ENCODE measurements around the gene R3HCC1L.

R3HCC1L gene

DNA sequence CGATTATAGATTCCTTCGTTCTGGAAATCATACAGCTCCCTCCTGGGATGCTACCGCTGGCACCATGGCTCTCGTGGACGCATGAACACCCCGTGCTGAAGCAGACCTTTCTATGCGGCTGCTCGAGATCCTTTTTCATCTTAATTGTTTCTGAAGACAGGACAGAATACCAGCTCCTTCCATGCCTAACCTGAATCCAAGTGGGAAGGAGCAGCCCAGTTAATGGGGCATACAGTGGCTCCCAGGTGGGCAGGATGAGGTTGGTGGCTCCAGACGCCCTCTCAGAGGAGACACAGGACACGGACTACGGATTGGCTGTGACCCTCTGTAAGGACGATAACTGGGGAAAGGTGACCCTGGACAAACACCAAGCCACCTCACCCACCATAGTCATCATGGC is 152.0 kb downstream of the R3HCC1L start:
- no peaks in the 10 kb centered on the region for H3K36me3 ChIP-seq (replicated peaks; ENCODE audit: insufficient read depth, low read length)
- no peak overlapping the region for H2AFZ ChIP-seq (ENCODE audit: low read length)
- no peak overlapping the region for H3K9ac ChIP-seq (ENCODE audit: low read length)
- no peaks in the 10 kb centered on the region for H3K4me1 ChIP-seq (ENCODE audit: low read length)
- DNase-seq = no peak
- H3K27ac ChIP-seq (ENCODE audit: low read length) = no peak overlapping the region
- TF ChIP-seq EZH2 (optimal IDR thresholded peaks at IDR 0.05; ENCODE audit: low read depth, low read length) (no peak), EZH2phosphoT487 (IDR thresholded peaks at IDR 0.05; ENCODE audit: low read length) (no peak)
- TF ChIP-seq, protein P1, sequence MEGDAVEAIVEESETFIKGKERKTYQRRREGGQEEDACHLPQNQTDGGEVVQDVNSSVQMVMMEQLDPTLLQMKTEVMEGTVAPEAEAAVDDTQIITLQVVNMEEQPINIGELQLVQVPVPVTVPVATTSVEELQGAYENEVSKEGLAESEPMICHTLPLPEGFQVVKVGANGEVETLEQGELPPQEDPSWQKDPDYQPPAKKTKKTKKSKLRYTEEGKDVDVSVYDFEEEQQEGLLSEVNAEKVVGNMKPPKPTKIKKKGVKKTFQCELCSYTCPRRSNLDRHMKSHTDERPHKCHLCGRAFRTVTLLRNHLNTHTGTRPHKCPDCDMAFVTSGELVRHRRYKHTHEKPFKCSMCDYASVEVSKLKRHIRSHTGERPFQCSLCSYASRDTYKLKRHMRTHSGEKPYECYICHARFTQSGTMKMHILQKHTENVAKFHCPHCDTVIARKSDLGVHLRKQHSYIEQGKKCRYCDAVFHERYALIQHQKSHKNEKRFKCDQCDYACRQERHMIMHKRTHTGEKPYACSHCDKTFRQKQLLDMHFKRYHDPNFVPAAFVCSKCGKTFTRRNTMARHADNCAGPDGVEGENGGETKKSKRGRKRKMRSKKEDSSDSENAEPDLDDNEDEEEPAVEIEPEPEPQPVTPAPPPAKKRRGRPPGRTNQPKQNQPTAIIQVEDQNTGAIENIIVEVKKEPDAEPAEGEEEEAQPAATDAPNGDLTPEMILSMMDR (IDR thresholded peaks at IDR 0.05; ENCODE audit: low read length) = no peak
- no peaks in the 10 kb centered on the region for H3K27me3 ChIP-seq (replicated peaks; ENCODE audit: insufficient read depth, low read length)
- H3K9me2 ChIP-seq (replicated peaks; ENCODE audit: insufficient read depth, low read length) = no peaks in the 10 kb centered on the region
- no peak overlapping the region for H3K4me3 ChIP-seq (ENCODE audit: low read length)
- H4K20me1 ChIP-seq (ENCODE audit: insufficient read depth, low read length) = no peaks in the 10 kb centered on the region
- H3K4me2 ChIP-seq (ENCODE audit: low read depth, low read length) = no peak overlapping the region
- H3K9me3 ChIP-seq (replicated peaks; ENCODE audit: insufficient read depth, low read length) = no peaks in the 10 kb centered on the region
- no peaks in the 10 kb centered on the region for H3F3A ChIP-seq (ENCODE audit: insufficient read depth, low read length)
- no peaks in the 10 kb centered on the region for H3K79me2 ChIP-seq (ENCODE audit: low read length)

- H2AFZ ChIP-seq (ENCODE audit: low read length) = no peak overlapping the region
- H3K27me3 ChIP-seq (replicated peaks; ENCODE audit: insufficient read depth, low read length) = no peaks in the 10 kb centered on the region
These were observed 152.9 kb downstream of the R3HCC1L start for GRCh38 chr10:98287321-98287720.

DNA sequence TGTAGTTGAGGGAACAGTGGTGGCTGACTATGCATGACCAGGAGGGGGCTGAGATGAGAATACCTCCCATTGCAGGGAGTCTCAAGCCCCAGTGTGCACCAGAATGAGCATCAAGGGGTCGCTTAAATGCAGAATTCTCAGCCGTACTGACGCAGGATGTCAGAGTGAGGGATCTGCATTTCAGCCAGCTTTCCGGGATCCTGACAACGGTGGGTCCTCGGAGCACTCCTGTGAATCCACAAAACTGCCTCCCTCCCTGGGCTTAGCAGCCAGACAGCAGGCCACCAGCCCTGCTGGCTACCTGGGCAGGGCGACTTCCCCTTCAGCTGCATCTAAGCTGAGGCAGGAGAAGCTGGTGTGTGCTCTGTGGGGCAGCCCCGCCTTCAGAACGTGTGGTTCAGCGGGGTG is 155.3 kb downstream of the R3HCC1L start:
- DNase-seq = no peak
- H3K4me2 ChIP-seq (ENCODE audit: low read depth, low read length) = no peak overlapping the region
- H3K4me3 ChIP-seq (ENCODE audit: low read length) = no peak overlapping the region
- no peaks in the 10 kb centered on the region for H3K4me1 ChIP-seq (ENCODE audit: low read length)
- no peaks in the 10 kb centered on the region for H3K9me2 ChIP-seq (replicated peaks; ENCODE audit: insufficient read depth, low read length)
- H3K27me3 ChIP-seq (replicated peaks; ENCODE audit: insufficient read depth, low read length) = no peaks in the 10 kb centered on the region
- no peak overlapping the region for H2AFZ ChIP-seq (ENCODE audit: low read length)
- H3K79me2 ChIP-seq (ENCODE audit: low read length) = no peaks in the 10 kb centered on the region
- H3K9me3 ChIP-seq (replicated peaks; ENCODE audit: insufficient read depth, low read length) = no peaks in the 10 kb centered on the region
- H3K36me3 ChIP-seq (replicated peaks; ENCODE audit: insufficient read depth, low read length) = no peaks in the 10 kb centered on the region
- TF ChIP-seq, protein P1 (IDR thresholded peaks at IDR 0.05; ENCODE audit: low read length) = no peak
- TF ChIP-seq EZH2 (optimal IDR thresholded peaks at IDR 0.05; ENCODE audit: low read depth, low read length) (no peak), EZH2phosphoT487 (IDR thresholded peaks at IDR 0.05; ENCODE audit: low read length) (no peak)
- no peaks in the 10 kb centered on the region for H3F3A ChIP-seq (ENCODE audit: insufficient read depth, low read length)
- no peaks in the 10 kb centered on the region for H4K20me1 ChIP-seq (ENCODE audit: insufficient read depth, low read length)
- H3K27ac ChIP-seq (ENCODE audit: low read length) = no peak overlapping the region
- no peak overlapping the region for H3K9ac ChIP-seq (ENCODE audit: low read length)

More at GRCh38 chr10:98287321-98287720, 152.9 kb downstream of the R3HCC1L start:
- TF ChIP-seq EZH2 (optimal IDR thresholded peaks at IDR 0.05; ENCODE audit: low read depth, low read length) (no peak), EZH2phosphoT487 (IDR thresholded peaks at IDR 0.05; ENCODE audit: low read length) (no peak)
- TF ChIP-seq, protein P1 (IDR thresholded peaks at IDR 0.05; ENCODE audit: low read length) = no peak
- no peak for DNase-seq
- Histone ChIP-seq H3K27ac (ENCODE audit: low read length) (no peak overlapping the region), H3K4me3 (ENCODE audit: low read length) (no peak overlapping the region), H4K20me1 (ENCODE audit: insufficient read depth, low read length) (no peaks in the 10 kb centered on the region), H3K79me2 (ENCODE audit: low read length) (no peaks in the 10 kb centered on the region), H3F3A (ENCODE audit: insufficient read depth, low read length) (no peaks in the 10 kb centered on the region), H3K4me2 (ENCODE audit: low read depth, low read length) (no peak overlapping the region), H3K36me3 (replicated peaks; ENCODE audit: insufficient read depth, low read length) (no peaks in the 10 kb centered on the region), H3K9me3 (replicated peaks; ENCODE audit: insufficient read depth, low read length) (no peaks in the 10 kb centered on the region), H3K9ac (ENCODE audit: low read length) (no peak overlapping the region), H3K4me1 (ENCODE audit: low read length) (no peaks in the 10 kb centered on the region), H3K9me2 (replicated peaks; ENCODE audit: insufficient read depth, low read length) (no peaks in the 10 kb centered on the region)
